ENCODE data around the gene KCNH2. TPM values are rescaled to one million over a fixed set of nuclear protein-coding genes. Genes with fewer than 3 reads are reported as not detected.

Gene KCNH2
- total RNA-seq, 1 donor from 2014 or later = 10.0 TPM

DNA sequence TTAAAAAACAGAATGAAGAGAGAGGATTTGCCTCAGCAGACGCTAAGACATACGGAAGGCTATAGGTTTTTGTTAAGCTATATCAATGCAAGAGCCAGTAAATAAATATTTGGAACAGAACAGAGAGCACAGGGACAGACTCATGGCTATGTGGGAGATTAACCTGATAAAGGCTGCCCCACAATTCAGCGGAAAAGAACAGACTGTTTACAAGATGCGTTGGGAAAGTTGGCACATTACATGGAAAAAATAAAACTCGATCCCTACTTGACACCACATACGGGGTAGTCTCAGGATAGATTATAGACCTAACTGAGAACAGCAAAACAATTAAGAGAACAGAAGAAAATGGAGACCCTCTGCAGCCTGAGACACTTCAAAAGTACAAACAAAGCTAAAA is 10.8 kb downstream of the KCNH2 start:
- Mint-ChIP-seq H3K4me3 (no peak overlapping the region), H3K27ac (no peak overlapping the region), H3K36me3 (no peaks in the 10 kb centered on the region), H3K27me3 (peaks cover 21% of the 10 kb centered on the region), H3K9me3 (no peaks in the 10 kb centered on the region), H3K4me1 (ENCODE audit: unreplicated experiment) (peaks cover 35% of the 10 kb centered on the region)
- TF ChIP-seq, protein P1, sequence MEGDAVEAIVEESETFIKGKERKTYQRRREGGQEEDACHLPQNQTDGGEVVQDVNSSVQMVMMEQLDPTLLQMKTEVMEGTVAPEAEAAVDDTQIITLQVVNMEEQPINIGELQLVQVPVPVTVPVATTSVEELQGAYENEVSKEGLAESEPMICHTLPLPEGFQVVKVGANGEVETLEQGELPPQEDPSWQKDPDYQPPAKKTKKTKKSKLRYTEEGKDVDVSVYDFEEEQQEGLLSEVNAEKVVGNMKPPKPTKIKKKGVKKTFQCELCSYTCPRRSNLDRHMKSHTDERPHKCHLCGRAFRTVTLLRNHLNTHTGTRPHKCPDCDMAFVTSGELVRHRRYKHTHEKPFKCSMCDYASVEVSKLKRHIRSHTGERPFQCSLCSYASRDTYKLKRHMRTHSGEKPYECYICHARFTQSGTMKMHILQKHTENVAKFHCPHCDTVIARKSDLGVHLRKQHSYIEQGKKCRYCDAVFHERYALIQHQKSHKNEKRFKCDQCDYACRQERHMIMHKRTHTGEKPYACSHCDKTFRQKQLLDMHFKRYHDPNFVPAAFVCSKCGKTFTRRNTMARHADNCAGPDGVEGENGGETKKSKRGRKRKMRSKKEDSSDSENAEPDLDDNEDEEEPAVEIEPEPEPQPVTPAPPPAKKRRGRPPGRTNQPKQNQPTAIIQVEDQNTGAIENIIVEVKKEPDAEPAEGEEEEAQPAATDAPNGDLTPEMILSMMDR (conservative IDR thresholded peaks at IDR 0.05) = no peak
- no peak for DNase-seq (ENCODE audit: extremely low spot score, unreplicated experiment)

DNA sequence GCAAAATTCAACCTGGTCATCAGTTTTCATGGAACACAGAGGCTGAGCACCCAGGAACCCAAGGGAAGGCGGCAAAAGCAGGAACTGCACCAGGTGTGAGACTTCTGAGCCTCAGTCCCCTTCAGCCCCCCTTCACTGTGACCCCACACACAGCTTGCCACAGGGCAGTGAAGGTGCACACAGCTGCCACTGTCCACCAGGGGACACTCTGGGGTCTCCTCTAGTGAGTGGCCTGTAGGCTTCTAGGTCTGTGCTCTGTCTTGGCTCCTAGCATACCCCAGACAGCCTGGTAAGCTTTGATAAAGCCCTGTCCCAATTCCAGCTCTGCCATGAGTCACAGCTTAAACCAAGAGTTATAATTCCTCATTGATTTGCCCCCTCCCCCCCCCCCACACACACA is 12.1 kb downstream of the KCNH2 start:
- no peak for DNase-seq (ENCODE audit: extremely low spot score, unreplicated experiment)
- Mint-ChIP-seq H3K36me3 (no peaks in the 10 kb centered on the region), H3K4me1 (ENCODE audit: unreplicated experiment) (peaks cover 25% of the 10 kb centered on the region), H3K4me3 (no peak overlapping the region), H3K27me3 (peaks cover 17% of the 10 kb centered on the region), H3K27ac (no peak overlapping the region), H3K9me3 (no peaks in the 10 kb centered on the region)
- TF ChIP-seq, protein P1 (conservative IDR thresholded peaks at IDR 0.05) = peak; percentile 62

DNA sequence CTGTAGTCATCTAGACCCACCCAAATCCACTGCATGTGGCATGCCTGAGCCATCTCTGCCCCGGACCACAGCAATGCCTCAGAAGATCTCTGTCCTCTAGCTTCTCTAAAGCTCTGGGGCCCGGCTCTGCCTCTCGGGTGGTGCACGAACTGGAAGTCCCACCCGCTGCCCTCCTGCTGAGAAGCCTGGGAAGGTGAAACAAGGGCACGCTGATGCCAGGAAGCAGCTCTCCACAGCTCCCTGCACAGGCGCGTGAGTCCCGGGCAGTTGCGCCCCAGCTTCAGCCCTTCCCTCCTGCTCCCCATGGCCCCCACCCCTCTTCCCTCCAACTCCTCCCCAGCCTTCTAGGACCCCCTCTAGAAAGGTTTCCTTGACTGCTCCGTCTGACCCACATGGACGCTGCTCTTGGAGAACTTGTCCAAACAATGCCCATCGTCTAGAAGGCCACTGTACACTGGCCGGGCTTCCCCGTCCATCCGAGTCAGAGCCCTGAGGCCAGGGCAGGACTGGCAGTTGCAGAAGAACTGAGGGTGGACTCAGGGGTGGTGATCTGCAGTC is 12.8 kb downstream of the KCNH2 start:
- Mint-ChIP-seq H3K4me3 (no peak overlapping the region), H3K9me3 (no peaks in the 10 kb centered on the region), H3K36me3 (no peaks in the 10 kb centered on the region), H3K27me3 (peaks cover 17% of the 10 kb centered on the region), H3K4me1 (ENCODE audit: unreplicated experiment) (peaks cover 20% of the 10 kb centered on the region), H3K27ac (no peak overlapping the region)
- TF ChIP-seq, protein P1 (conservative IDR thresholded peaks at IDR 0.05) = no peak
- DNase-seq (ENCODE audit: extremely low spot score, unreplicated experiment) = no peak

DNA sequence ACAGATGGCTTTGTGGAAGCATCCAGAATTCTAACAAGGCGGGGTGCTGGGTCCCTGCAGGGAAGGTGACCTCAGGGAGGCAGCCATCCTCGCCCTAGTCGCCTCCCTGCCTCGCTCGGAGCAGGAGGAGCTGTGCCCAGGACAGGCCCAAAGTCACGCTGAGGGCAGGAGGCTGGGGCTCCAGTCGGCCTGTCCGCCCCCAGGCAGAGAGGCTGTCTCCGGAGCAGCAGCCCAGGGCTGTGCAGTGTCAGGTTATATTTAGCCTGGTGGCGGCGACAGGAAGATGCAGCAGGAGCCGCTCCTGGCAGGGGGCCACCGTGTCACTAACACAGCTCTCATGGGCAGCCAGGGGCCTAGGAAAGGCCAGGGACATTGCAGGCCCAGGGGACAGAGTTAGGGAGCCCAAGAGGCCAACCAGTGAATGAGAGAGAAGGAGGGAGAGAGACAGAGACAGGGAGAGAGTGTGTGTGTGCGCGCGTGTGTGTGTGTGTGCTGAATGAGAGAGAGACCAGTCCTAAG is 13.5 kb downstream of the KCNH2 start:
- TF ChIP-seq, protein P1 (conservative IDR thresholded peaks at IDR 0.05) = peak; percentile 50
- Mint-ChIP-seq H3K27me3 (peaks cover 18% of the 10 kb centered on the region), H3K36me3 (no peaks in the 10 kb centered on the region), H3K4me3 (peak overlapping the region; percentile 22), H3K4me1 (ENCODE audit: unreplicated experiment) (peaks cover 16% of the 10 kb centered on the region), H3K9me3 (no peaks in the 10 kb centered on the region), H3K27ac (no peak overlapping the region)
- DNase-seq (ENCODE audit: extremely low spot score, unreplicated experiment) = no peak

DNA sequence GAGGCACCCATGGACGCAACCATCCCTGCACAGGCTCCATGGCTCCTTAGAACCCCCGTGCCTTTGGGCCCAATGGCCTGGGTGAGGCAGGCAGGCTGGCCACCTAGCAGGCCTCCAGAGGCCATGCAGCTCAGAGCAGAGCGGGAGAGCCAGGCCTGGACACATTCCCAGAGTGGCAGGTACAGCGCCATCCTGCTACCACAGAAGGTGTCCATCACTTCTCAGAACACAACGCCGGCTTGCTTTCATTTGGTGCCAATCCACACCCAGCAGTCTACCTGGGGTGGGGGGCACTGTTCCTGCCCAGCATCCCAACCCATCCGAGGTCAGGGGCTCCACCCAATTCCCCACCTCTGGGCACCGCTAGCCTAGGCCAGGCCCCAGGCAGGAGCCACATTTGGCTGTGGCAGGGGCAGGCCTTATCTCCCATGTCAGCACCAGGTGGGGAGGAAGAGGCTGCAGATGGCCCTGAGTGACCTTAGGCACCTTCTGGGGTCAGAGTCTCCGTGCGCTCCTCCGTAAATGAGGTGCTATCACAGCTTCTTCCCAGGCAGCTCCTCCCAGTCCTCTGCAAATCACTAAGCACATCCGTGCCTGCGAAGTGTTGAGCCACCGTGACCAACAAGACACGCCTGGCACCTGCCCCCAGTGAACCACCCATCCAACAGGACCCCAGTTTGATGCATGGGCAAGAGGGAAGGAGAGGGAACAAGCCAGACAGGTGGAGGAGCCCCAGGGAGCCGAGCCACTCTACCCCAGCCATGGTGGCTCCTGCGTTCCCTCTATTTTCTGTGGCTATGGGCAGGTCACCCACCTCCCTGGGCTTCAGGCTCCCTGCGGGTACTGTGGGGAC is 14.2 kb downstream of the KCNH2 start:
- peaks cover 16% of the 10 kb centered on the region for H3K4me1 Mint-ChIP-seq (ENCODE audit: unreplicated experiment)
- H3K9me3 Mint-ChIP-seq = no peaks in the 10 kb centered on the region
- TF ChIP-seq, protein P1 (conservative IDR thresholded peaks at IDR 0.05) = no peak
- H3K27ac Mint-ChIP-seq = no peak overlapping the region
- H3K36me3 Mint-ChIP-seq = no peaks in the 10 kb centered on the region
- no peak for DNase-seq (ENCODE audit: extremely low spot score, unreplicated experiment)
- no peak overlapping the region for H3K4me3 Mint-ChIP-seq
- H3K27me3 Mint-ChIP-seq = peaks cover 15% of the 10 kb centered on the region

All from type B pancreatic cell (in vitro differentiated cells).